ENCODE data around the gene MAP2K3.

The MAP2K3 gene

DNA sequence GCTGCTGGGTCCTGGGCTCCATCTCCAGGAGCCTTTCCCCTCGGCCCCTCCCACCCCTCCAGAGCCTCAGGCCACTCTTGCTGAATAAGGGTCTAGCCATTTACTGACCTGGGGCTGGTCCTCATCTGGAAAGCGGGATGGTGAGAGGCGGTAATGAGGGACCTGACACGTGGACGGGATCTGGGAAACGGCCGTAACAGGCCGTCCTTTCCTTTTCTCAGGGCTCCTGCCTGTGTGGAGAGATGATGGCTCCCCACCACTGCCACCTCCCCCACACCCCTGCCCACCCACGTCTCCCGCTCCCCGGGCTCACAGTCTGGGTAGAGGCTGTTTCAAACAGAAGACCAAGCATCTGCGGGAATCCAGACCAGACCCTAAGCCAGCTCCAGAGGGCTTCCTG, 71.1 kb downstream of the MAP2K3 start:
- no peak for DNase-seq

GRCh38 chr17:21356537-21357127, 72.1 kb downstream of the MAP2K3 start:
- no peak for DNase-seq

DNA sequence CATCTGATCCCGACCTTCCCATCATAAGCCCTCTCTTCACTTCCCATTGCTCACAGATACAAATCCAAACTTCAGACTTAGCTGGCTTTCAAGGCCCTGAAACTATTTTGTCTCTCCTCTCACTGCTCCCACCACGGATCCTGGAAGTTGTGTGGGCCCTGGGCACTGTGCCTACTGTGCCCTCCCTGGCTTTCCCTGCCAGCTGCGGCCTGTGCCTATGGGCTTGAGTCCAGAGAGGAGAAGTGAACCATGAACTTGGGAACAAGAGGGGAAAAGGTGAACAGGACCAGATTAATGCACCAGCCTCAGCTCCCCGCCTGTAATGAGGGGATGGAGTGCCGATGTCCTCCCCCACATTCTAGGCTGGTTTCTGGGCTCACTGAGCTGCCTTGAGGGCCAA, 72.8 kb downstream of the MAP2K3 start:
- DNase-seq: no peak

GRCh38 chr17:21357696-21358656, 73.5 kb downstream of the MAP2K3 start:
- no peak for DNase-seq

- no peak for DNase-seq
These were observed 74.4 kb downstream of the MAP2K3 start for GRCh38 chr17:21358682-21359482.

DNA sequence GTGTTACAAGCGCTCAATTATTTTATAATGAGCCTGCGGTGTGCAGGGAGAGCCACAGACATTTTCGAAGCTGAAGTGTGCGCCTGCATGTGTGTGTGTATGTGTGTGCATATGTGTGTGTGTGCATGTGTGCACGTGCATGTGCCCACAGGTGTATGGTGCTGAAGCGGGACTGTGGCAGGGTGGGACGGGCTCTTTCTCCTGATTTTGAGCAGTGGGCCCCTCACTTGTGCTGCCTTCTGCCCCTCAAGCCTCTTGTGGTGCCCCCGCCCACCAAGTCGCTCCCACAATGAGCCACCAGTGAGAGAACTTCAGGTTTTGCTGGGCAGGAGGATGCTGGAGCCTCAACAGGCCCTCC, 75.0 kb downstream of the MAP2K3 start:
- no peak for DNase-seq

DNA sequence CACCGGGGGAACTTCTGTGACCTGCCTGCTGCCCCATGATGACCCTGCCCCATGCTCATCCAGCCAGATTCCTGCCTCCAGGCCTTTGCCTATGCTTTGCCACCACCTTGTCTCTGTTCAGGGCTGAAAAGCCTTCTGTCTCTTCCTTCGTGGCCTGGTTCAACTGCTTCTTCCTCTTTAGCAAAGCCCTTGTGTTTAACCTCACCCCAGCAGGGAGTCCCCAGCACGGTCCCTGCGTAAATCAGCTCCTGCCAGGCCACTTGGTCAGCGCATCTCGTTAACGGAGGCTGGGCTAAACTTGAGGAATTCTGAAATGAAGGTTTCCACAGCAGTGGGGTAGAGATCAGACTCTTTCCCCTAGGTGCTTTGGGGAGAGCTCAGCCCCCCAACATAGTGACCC, 75.5 kb downstream of the MAP2K3 start:
- no peak for DNase-seq

GRCh38 chr17:21361020-21361809, 76.7 kb downstream of the MAP2K3 start:
- no peak for DNase-seq

GRCh38 chr17:21362331-21362931, 77.9 kb downstream of the MAP2K3 start:
- DNase-seq: no peak

- DNase-seq: no peak
These were observed 79.5 kb downstream of the MAP2K3 start for GRCh38 chr17:21363776-21364642.
